Panc1 (cell line): ENCODE data around the gene C12orf56. TPM values are rescaled to one million over a fixed set of nuclear protein-coding genes. Genes with fewer than 3 reads are reported as not detected.

ENCODE experiments used
- ATAC-seq: fragments of 200-7000 bp; cut with Tn5 transposase; 2 replicates; pipeline ENCODE4 v1.9.1; 2020; ENCODE audit warnings: mild to moderate bottlenecking, moderate library complexity
- BruUV-seq: library from RNA; stranded (reverse); fragments of 400-500 nt; replicated peaks from 2 replicates; lab custom pipeline; 2021; lab: Mats Ljungman, UMichigan
- CTCF ChIA-PET: fragments of 300-600 bp; sonication (Branson Sonifier 250); formaldehyde crosslinking; loops from one replicate; lab custom pipeline; 2022; ENCODE audit warnings: antibody characterized with exemption; lab: Charles Lee
- POLR2A ChIA-PET: fragments of 300-600 bp; sonication (Branson Sonifier 250); formaldehyde crosslinking; loops from one replicate; lab custom pipeline; 2022; ENCODE audit warnings: antibody characterized with exemption; lab: Charles Lee
- DNase-seq: peaks from one replicate; pipeline ENCODE4 v3.0.0-alpha.2; 2010; ENCODE audit warnings: low read depth, low spot score
- H3K27ac ChIP-seq: 2 replicates; pipeline ENCODE4 v1.5.1; 2011; ENCODE audit warnings: mild to moderate bottlenecking, low read length, inconsistent platforms
- H3K27me3 ChIP-seq: fragments of 200-500 bp; sonication (Bioruptor generic); 2 replicates; pipeline ENCODE4 v1.6.0; 2014; ENCODE audit warnings: low read length, inconsistent platforms; ENCODE audit not compliant: control insufficient read depth, insufficient read depth
- H3K36me3 ChIP-seq: fragments of 200-500 bp; sonication (Bioruptor generic); 2 replicates; pipeline ENCODE4 v1.5.1; 2014; ENCODE audit warnings: inconsistent platforms, mild to moderate bottlenecking, low read length, moderate library complexity; ENCODE audit not compliant: control insufficient read depth, insufficient read depth
- H3K4me1 ChIP-seq: 2 replicates; pipeline ENCODE4 v1.5.1; 2011; ENCODE audit warnings: inconsistent platforms, mild to moderate bottlenecking, low read length, moderate library complexity; ENCODE audit not compliant: control insufficient read depth, insufficient read depth
- H3K4me3 ChIP-seq, 2 experiments: 2 replicates each; pipeline ENCODE4 v1.5.1; 2011 to 2012; ENCODE audit warnings: low read depth in 2 of 2, low read length in 2 of 2, mild to moderate bottlenecking in 2 of 2, inconsistent platforms in 1 of 2, moderate library complexity in 1 of 2
- H3K9me3 ChIP-seq: fragments of 200-500 bp; sonication (Bioruptor generic); 2 replicates; pipeline ENCODE4 v1.5.1; 2014; ENCODE audit warnings: low read depth, mild to moderate bottlenecking, inconsistent platforms, low read length, moderate library complexity; ENCODE audit not compliant: control insufficient read depth, insufficient read depth
- POLR2AphosphoS5 ChIP-seq: IDR thresholded peaks from 2 replicates; pipeline ENCODE4 v1.6.1; 2012; ENCODE audit warnings: mild to moderate bottlenecking, low read depth, low read length, moderate library complexity
- SIN3A ChIP-seq: IDR thresholded peaks from 2 replicates; pipeline ENCODE4 v1.6.1; 2012; ENCODE audit warnings: low read depth, mild to moderate bottlenecking, low read length, moderate library complexity, borderline replicate concordance; ENCODE audit not compliant: insufficient read depth
- TCF7L2 ChIP-seq: IDR thresholded peaks from 2 replicates; pipeline ENCODE4 v1.6.1; 2011; ENCODE audit warnings: mild to moderate bottlenecking, low read depth, low read length, inconsistent platforms
- in situ Hi-C: cut with HindIII; loops from 2 replicates; pipeline ENCODE4 v1.10.0; 2016; ENCODE audit warnings: low sequenced_read_pairs, low pct_unique_long_range_greater_than_20kb
- intact Hi-C: fragments of 100-400 bp; cut with micrococcal nuclease; formaldehyde crosslinking; loops from one replicate; pipeline ENCODE4 v1.10.0; 2022; ENCODE audit not compliant: unreplicated experiment
- total RNA-seq: library from RNA; stranded (reverse); gene quantifications from one replicate; pipeline ENCODE4 v1.2.1, GENCODE V29; 2021; ENCODE audit not compliant: unreplicated experiment
- TF ChIP-seq, protein P1 (sequence below), 2 experiments: IDR thresholded peaks; 2 replicates each; pipeline ENCODE4 v1.6.1; 2011 to 2012; ENCODE audit warnings: low read depth in 2 of 2, control low read depth in 1 of 2, low read length in 1 of 2, mild to moderate bottlenecking in 1 of 2, moderate library complexity in 1 of 2; ENCODE audit not compliant: insufficient read depth in 1 of 2
- TF ChIP-seq, protein P2 (sequence below): fragments of 450-650 bp; IDR thresholded peaks from 2 replicates; pipeline ENCODE4 v1.5.1; 2017; ENCODE audit warnings: mild to moderate bottlenecking

The C12orf56 gene
- total RNA-seq, 1 experiment from 2014 or later, result 2.8 TPM

DNA sequence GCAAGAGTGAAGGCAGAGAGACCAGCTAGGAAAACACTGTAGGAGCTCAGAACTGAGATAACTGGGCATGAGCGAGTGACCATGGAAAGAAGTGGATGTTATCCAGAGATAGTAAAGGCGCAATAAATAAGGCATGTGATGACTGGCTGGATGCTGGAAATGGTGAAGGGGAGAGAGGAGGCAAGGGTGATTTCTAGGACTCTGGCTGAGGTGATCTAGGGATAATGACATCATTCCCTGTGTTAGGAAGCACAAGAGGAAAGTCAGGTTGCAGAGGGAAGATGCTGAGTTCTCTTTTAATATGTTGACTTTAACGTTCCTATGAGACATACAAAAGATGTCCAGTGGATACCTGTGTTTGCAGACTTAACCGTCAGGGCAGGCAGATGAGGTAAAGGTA, 78.7 kb downstream of the C12orf56 start:
- ChIA-PET POLR2A (interaction anchor here (0.6 kb wide), 1 partner anchor 1664 kb away, joined by 8 read pairs; no protein-coding TSS in a partner anchor), CTCF (no interaction called here)
- ATAC-seq (no peak), DNase-seq (no peak)
- no peak for TF ChIP-seq TCF7L2
- no peak for TF ChIP-seq POLR2AphosphoS5
- TF ChIP-seq SIN3A, result no peak
- TF ChIP-seq, protein P1, sequence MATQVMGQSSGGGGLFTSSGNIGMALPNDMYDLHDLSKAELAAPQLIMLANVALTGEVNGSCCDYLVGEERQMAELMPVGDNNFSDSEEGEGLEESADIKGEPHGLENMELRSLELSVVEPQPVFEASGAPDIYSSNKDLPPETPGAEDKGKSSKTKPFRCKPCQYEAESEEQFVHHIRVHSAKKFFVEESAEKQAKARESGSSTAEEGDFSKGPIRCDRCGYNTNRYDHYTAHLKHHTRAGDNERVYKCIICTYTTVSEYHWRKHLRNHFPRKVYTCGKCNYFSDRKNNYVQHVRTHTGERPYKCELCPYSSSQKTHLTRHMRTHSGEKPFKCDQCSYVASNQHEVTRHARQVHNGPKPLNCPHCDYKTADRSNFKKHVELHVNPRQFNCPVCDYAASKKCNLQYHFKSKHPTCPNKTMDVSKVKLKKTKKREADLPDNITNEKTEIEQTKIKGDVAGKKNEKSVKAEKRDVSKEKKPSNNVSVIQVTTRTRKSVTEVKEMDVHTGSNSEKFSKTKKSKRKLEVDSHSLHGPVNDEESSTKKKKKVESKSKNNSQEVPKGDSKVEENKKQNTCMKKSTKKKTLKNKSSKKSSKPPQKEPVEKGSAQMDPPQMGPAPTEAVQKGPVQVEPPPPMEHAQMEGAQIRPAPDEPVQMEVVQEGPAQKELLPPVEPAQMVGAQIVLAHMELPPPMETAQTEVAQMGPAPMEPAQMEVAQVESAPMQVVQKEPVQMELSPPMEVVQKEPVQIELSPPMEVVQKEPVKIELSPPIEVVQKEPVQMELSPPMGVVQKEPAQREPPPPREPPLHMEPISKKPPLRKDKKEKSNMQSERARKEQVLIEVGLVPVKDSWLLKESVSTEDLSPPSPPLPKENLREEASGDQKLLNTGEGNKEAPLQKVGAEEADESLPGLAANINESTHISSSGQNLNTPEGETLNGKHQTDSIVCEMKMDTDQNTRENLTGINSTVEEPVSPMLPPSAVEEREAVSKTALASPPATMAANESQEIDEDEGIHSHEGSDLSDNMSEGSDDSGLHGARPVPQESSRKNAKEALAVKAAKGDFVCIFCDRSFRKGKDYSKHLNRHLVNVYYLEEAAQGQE (IDR thresholded peaks at IDR 0.05; ENCODE audit: insufficient read depth in 1 of 2, low read depth in 2 of 2, low read length in 1 of 2), result no peak
- TF ChIP-seq, protein P2, sequence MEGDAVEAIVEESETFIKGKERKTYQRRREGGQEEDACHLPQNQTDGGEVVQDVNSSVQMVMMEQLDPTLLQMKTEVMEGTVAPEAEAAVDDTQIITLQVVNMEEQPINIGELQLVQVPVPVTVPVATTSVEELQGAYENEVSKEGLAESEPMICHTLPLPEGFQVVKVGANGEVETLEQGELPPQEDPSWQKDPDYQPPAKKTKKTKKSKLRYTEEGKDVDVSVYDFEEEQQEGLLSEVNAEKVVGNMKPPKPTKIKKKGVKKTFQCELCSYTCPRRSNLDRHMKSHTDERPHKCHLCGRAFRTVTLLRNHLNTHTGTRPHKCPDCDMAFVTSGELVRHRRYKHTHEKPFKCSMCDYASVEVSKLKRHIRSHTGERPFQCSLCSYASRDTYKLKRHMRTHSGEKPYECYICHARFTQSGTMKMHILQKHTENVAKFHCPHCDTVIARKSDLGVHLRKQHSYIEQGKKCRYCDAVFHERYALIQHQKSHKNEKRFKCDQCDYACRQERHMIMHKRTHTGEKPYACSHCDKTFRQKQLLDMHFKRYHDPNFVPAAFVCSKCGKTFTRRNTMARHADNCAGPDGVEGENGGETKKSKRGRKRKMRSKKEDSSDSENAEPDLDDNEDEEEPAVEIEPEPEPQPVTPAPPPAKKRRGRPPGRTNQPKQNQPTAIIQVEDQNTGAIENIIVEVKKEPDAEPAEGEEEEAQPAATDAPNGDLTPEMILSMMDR, result no peak
- Histone ChIP-seq H3K36me3 (no peaks in the 10 kb centered on the region), H3K4me1 (no peaks in the 10 kb centered on the region), H3K27me3 (no peaks in the 10 kb centered on the region), H3K9me3 (no peaks in the 10 kb centered on the region), H3K4me3 (no peak overlapping the region), H3K27ac (no peak overlapping the region)
- intact Hi-C loops, result no loop called here
- BruUV-seq, result no TSS peak
- in situ Hi-C loops, result no loop called here

DNA sequence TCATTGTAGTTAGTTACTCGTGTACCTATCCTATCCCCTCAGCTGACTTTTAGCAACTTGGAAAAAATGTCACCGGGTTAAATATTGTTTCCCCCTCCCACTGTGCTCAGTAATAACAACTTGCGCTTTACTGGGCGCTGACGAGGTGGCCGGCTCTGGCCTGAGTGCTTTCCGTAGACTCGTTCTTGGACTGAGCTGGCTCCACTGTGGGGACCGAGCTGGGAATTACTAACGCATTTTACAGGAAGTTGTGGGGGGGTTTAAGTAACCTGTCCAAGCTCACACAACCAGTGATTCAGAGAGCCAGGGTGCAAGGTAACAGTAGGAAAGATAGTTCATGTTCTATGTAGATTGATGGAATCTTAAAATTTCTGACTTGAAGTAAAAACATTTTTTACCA, 86.0 kb downstream of the C12orf56 start:
- no TSS peak for BruUV-seq
- in situ Hi-C loops (no loop called here), intact Hi-C loops (no loop called here)
- POLR2A ChIA-PET, result no interaction called here
- H3K4me1 ChIP-seq, result no peaks in the 10 kb centered on the region
- TF ChIP-seq SIN3A (no peak), TCF7L2 (no peak), POLR2AphosphoS5 (no peak)
- TF ChIP-seq, protein P2, result no peak
- TF ChIP-seq, protein P1 (IDR thresholded peaks at IDR 0.05; ENCODE audit: insufficient read depth in 1 of 2, low read depth in 2 of 2, low read length in 1 of 2), result no peak
- ATAC-seq, result no peak
- no peaks in the 10 kb centered on the region for H3K36me3 ChIP-seq
- H3K4me3 ChIP-seq, result no peak overlapping the region
- H3K27ac ChIP-seq, result no peak overlapping the region
- no peak for DNase-seq
- no peaks in the 10 kb centered on the region for H3K9me3 ChIP-seq
- CTCF ChIA-PET, result no interaction called here
- H3K27me3 ChIP-seq, result no peaks in the 10 kb centered on the region
